DMS 273 (cell line): Measurements from ENCODE around the gene SENP3.

Experiments
- DNase-seq: peaks from one replicate; lab custom pipeline; 2025; ENCODE audit not compliant: unreplicated experiment; lab: John Stamatoyannopoulos, UW

Gene SENP3

DNA sequence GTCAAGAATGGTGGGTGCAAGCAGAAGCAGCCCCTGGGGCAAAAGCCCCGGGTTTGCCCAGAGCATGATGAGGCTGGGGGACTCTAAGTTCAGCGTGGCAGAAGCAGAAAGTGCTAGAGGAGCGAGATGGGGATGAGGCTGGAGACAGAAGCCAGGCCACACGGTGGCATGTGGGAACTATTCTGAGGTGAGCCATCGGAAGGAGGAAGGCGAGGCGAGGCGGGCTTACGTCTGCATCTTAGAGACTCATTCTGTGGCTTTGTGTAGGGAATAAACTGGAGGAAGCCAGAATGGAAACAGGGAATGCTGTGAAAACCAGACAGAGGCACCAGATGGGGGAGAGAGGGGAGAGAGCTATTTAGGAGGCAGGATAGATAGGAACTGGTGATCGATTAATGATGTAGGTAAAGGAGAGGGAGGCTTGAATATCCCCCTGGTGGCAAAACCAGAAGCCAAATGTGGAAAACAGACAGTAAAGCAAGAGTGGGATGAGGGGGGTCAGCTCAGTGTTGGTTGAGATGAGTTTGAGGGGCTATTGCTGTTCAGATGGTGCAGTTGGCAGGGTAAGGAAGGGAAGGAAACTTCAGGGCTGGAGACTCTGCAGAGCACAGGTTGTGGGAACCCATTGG, 6.3 kb upstream of the SENP3 start:
- no peak for DNase-seq

DNA sequence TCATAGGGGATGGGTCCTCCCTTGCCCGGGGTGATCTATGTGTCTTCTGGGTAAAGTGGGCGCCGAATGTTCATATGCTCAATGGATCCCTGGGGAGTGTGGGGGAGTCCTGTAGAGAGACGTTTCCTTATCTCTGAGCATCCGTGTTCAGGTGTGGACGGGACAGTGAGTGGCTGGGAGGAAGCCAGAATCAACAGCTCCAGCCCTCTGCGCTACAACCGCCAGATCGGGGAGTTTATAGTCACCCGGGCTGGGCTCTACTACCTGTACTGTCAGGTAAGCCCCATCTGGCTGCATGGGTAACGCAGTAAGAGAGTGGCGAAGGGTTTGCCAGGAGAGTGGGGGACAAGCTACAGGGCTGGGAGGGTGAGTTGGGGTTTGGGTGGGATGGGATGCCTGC, 5.1 kb upstream of the SENP3 start:
- DNase-seq, result no peak

DNA sequence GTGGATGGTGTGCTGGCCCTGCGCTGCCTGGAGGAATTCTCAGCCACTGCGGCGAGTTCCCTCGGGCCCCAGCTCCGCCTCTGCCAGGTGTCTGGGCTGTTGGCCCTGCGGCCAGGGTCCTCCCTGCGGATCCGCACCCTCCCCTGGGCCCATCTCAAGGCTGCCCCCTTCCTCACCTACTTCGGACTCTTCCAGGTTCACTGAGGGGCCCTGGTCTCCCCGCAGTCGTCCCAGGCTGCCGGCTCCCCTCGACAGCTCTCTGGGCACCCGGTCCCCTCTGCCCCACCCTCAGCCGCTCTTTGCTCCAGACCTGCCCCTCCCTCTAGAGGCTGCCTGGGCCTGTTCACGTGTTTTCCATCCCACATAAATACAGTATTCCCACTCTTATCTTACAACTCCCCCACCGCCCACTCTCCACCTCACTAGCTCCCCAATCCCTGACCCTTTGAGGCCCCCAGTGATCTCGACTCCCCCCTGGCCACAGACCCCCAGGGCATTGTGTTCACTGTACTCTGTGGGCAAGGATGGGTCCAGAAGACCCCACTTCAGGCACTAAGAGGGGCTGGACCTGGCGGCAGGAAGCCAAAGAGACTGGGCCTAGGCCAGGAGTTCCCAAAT, 4.5 kb upstream of the SENP3 start:
- DNase-seq, result no peak

DNA sequence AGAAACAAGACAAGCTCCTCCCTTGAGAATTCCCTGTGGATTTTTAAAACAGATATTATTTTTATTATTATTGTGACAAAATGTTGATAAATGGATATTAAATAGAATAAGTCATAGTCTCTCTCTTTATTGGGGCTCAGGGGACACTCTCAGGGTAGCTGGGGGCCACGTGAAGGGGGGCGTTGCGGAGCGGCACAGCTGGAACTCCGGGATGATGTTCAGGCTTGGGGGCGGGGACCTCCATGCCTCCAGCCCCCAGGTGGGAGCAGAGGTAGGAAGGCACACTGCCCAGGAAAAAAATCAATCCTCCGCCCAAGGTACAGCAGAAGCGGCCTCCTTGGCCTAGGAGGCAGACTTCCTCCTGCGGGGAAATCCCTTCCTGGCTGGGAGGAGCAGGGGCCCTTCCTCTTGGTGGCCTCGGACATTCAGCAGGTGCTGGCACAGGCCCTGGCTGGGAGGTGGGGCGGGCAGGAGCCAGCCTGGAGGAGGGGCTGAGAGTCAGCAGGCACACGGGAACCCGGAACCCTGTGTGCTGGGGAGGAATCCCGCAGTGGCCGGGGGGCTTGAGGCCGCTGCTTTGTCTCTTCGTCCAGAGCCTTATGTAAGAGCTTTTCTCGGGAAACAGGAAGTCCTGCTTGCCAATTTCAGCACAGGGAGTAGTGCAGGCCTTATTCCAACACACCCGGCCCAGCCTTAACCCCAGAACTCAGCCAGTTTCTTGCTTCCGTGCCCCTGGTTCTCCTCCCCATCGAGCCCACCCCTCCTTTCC, 3.8 kb upstream of the SENP3 start:
- peak; percentile 48 for DNase-seq

DNA sequence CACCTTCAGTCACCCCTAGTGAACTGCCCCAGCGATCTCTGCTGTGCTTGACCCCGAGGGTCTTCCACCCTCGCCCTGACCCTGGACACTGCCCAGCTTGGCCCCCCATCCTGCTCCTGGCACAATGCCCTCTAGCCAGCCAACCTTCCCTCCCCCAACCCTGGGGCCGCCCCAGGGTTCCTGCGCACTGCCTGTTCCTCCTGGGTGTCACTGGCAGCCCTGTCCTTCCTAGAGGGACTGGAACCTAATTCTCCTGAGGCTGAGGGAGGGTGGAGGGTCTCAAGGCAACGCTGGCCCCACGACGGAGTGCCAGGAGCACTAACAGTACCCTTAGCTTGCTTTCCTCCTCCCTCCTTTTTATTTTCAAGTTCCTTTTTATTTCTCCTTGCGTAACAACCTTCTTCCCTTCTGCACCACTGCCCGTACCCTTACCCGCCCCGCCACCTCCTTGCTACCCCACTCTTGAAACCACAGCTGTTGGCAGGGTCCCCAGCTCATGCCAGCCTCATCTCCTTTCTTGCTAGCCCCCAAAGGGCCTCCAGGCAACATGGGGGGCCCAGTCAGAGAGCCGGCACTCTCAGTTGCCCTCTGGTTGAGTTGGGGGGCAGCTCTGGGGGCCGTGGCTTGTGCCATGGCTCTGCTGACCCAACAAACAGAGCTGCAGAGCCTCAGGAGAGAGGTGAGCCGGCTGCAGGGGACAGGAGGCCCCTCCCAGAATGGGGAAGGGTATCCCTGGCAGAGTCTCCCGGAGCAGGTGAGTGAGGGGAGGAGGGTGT, 3.0 kb upstream of the SENP3 start, which contains the start of gene TNFSF13:
TSS of gene TNFSF13 (plus strand) at position 207 of the 776 bp plus-strand sequence. CDS start at position 497, 290 bp downstream.
- no peak for DNase-seq

DNA sequence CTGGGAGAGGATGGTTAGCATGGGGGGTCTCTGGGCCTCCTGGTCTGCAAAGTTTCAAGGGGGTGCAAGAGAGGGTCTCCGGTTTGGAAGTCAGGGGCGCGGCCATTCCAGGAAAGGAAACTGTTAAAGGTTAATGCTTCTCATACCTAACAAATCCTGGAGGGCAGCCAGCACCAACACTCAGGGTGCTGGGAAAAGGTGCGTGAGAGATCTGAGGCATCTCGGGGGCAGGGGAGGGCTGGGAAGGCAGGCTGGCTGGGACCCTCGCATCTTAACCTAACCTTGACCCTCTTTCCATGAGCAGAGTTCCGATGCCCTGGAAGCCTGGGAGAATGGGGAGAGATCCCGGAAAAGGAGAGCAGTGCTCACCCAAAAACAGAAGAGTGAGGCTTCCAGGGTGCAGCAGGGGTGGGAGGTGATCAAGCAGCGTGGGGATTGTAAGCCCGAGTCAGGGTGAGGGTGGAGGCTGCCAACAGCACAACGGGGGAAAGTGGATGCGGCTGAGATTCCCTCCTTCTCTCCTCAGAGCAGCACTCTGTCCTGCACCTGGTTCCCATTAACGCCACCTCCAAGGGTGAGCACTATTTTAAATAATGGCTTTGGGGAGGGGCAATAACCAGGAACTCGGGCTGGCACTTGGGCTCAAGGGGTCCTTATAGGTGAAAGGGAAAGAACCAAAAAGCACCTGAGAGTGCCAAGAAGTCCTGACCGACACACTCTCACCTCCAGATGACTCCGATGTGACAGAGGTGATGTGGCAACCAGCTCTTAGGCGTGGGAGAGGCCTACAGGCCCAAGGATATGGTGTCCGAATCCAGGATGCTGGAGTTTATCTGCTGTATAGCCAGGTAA, 2.2 kb upstream of the SENP3 start:
- DNase-seq, result no peak

DNA sequence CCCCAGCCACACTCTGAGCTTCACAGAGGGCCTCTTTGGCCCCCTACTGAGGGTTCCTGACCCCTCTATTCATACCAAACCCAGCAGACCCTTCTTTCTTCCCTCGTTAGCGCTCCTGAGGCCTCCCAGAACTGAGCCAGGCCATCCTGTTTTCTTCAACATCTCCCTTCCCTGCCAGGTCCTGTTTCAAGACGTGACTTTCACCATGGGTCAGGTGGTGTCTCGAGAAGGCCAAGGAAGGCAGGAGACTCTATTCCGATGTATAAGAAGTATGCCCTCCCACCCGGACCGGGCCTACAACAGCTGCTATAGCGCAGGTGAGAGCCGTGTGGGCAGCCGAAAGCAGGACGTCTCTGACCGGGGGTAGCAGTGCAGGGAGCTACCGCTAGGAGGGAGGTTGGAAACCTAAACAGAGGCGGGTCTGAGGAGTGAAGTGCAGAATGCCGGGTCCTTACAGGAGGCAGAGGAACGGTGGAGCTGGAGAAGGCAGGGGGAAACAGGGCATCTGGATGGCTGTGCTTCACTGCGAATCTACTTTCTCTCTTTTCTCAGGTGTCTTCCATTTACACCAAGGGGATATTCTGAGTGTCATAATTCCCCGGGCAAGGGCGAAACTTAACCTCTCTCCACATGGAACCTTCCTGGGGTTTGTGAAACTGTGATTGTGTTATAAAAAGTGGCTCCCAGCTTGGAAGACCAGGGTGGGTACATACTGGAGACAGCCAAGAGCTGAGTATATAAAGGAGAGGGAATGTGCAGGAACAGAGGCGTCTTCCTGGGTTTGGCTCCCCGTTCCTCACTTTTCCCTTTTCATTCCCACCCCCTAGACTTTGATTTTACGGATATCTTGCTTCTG, 1.3 kb upstream of the SENP3 start:
- peak; percentile 46 for DNase-seq

DNA sequence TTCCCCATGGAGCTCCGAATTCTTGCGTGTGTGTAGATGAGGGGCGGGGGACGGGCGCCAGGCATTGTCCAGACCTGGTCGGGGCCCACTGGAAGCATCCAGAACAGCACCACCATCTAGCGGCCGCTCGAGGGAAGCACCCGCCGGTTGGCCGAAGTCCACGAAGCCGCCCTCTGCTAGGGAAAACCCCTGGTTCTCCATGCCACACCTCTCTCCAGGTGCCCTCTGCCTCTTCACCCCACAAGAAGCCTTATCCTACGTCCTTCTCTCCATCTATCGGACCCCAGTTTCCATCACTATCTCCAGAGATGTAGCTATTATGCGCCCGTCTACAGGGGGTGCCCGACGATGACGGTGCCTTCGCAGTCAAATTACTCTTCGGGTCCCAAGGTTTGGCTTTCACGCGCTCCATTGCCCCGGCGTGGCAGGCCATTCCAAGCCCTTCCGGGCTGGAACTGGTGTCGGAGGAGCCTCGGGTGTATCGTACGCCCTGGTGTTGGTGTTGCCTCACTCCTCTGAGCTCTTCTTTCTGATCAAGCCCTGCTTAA, 617 bp upstream of the SENP3 start:
- DNase-seq, result peak; percentile 90

DNA sequence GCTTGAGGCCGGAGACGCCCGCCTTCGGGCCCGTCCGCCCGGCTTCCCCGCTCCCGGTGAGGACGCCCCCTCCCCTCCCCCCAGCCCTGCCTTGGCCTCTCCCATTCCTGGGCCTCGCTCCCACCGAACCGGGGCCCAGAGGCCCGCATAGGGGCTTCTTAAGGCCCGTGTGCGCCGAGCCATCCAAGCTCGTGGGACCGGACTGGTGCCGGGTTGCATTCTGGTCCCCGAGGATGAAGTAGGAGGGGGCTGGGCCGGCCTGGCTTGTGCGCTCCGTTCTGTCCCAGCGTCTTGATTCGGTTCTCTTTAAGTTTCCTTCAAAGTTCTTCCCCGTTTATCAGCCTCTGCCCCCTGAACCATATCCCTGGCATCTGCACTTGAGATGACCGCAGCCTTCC, 488 bp downstream of the SENP3 start:
- DNase-seq, result peak; percentile 52

DNA sequence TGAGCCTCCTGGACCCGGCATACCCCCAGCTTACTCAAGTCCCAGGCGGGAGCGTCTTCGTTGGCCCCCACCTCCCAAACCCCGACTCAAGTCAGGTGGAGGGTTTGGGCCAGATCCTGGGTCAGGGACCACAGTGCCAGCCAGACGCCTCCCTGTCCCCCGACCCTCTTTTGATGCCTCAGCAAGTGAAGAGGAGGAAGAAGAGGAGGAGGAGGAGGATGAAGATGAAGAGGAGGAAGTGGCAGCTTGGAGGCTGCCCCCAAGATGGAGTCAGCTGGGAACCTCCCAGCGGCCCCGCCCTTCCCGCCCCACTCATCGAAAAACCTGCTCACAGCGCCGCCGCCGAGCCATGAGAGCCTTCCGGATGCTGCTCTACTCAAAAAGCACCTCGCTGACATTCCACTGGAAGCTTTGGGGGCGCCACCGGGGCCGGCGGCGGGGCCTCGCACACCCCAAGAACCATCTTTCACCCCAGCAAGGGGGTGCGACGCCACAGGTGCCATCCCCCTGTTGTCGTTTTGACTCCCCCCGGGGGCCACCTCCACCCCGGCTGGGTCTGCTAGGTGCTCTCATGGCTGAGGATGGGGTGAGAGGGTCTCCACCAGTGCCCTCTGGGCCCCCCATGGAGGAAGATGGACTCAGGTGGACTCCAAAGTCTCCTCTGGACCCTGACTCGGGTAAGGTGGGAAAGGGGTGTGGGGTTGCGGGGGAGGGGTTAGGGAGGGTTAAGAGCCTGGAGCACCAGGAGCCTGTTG, 1.6 kb downstream of the SENP3 start:
- DNase-seq, result no peak

DNA sequence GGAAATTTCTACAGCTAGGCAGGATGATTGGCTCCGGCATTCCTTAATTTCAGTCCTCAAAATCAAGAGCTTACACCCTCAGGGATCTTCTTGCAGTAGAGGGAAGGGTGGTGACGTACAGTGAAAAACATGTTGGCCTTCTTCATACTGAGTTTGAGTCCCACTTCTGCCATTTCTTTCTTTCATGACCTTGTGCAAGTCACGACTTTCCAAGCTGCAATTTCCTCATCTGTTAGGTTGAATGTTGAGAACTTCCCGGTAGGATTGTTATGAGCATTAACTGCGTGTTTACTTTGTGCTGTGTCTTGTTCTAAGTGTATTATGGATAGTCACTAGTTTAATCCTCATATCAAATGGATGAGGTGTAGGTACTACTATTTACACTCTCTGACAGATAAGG, 7.9 kb downstream of the SENP3 start:
- DNase-seq, result no peak

DNA sequence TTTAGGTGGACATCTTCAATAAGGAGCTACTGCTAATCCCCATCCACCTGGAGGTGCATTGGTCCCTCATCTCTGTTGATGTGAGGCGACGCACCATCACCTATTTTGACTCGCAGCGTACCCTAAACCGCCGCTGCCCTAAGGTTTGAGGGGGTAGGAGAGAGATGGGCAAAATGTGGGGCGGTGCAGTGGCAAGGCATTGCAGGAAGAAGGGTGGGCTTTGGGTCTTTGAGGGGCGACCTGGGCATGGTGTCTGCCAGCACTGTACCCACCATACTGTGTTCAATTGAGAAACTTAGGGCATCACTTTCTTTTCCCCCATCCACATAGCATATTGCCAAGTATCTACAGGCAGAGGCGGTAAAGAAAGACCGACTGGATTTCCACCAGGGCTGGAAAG, 8.6 kb downstream of the SENP3 start:
- DNase-seq, result no peak

DNA sequence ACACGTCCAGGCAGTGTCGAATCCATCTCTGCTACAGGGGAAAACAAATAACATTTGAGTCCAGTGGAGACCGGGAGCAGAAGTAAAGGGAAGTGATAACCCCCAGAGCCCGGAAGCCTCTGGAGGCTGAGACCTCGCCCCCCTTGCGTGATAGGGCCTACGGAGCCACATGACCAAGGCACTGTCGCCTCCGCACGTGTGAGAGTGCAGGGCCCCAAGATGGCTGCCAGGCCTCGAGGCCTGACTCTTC, 10.5 kb downstream of the SENP3 start:
- no peak for DNase-seq

DNA sequence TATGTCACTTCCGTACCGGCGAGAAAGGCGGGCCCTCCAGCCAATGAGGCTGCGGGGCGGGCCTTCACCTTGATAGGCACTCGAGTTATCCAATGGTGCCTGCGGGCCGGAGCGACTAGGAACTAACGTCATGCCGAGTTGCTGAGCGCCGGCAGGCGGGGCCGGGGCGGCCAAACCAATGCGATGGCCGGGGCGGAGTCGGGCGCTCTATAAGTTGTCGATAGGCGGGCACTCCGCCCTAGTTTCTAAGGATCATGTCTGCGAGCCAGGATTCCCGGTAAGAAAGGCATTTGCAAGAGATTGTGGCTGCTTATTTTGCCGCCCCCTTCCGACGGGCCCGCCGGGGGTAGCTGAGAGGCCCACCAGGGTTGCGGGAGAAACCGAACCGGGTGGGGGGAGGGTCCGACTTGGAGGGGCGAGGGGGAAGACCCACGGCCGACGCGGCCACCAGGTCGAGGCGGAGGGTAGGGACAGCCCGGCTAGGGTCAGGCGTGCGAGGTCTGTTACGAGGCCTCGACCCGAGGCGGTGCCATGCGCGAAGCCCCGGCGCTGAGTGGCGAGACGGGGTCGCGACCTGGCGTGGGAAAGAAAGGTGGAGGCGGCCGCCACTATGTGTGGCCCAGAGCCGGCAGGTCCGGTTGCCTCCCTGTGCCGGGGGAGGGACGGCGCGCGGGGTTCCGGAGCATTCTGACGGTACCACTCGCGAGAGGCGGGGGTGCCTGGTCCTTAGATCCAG, 11.0 kb downstream of the SENP3 start:
- DNase-seq, result peak; percentile 99

DNA sequence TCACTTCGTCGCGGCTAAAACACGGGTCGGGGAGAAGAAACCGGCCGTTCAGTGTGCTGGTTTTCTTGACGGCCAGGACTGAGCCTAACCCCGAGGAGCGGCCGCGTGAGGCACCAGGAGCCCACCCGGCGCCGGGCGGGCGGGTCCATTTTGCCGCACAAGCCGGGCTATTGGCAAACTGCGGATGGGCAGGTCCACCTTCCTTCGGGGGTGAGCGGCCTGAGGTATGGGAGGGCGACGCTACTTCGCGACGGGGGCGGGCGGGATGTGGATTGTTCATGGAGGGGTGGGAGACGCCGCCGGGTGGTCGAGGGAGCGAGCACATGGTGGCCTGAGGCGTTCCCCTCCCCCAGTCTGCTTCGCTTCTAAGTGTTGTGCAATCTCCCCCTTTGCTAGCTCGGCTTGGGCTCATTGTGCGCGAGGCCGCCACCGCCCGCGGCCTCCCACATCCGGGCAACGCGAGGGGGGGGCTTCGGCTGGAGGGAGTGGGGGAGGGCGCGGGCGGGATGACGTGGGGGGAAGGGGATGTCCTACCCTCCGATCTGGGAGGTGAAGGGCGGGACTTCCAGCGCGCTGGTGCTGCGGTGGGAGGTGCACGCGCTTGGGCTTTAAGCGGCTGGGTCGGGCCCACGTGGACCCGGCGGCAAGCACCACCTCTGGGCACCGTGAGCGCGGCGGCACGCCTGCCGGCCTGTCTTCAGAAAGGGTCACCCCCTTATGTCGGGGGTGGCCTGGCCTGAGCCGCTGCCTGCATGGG, 11.8 kb downstream of the SENP3 start:
- DNase-seq, result peak; percentile 87

DNA sequence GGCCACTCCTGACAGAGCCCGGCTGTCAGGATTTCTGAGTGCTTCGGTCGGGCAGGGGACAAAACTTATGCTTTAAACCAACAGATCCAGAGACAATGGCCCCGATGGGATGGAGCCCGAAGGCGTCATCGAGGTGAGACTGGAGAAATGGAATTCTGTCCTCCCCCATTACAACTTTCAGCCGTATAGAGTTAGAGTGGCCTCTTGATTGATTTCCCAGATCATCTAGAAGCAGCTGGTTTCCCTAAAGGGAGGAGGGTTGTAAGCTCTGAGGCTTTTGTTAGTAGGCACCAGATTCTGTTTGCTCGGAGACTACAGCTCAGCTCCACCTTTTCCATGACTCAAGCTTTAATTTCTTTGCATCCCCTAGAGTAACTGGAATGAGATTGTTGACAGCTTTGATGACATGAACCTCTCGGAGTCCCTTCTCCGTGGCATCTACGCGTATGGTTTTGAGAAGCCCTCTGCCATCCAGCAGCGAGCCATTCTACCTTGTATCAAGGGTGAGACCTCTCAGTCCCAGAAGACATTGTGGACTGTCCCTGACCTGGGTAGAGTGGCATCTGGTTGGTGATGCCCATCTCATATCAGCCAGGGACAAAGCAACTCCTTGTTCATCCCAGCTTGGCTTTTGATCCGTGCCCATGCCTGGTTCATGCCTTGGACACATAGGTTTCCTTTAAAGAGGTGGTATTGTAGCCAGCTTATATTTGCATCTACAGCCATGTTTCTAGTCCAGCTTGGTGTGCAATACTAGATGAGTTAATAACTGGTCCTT, 12.6 kb downstream of the SENP3 start:
- no peak for DNase-seq

DNA sequence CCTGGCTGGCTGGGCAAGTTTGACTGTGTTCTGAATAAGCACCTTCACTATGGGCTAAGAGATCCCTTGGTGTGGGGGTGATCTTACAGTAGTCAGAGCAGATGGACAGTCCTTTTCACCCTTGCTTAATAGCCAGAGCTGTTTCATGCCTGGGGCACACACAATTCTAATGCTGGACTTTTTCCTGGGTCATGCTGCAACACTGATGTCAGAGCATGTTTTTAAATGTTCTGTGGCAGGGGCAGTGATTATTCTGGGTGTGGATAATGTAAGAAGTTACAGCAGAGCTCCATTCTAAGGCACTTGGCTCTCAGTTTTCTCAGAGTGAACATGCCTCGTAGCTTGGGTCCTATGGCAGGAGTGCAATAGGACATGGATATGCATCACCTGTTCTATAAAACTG, 13.8 kb downstream of the SENP3 start:
- no peak for DNase-seq
